ENCODE results near the gene MAPRE2.
A peak's percentile ranks its signal among the peaks of the same experiment; 100 is the strongest.

Gene MAPRE2

GRCh38 chr18:35112696-35113095, 71.5 kb downstream of the MAPRE2 start:
- no peak overlapping the region for H3K27ac ChIP-seq (ENCODE audit: low read depth, low read length)
- no peaks in the 10 kb centered on the region for H3K27me3 ChIP-seq (ENCODE audit: control insufficient read depth in 5 of 5, insufficient read depth in 4 of 5, low read length in 5 of 5)
- peaks cover 0 to 2% (median 0%) of the 10 kb centered on the region in 5 donors for H3K36me3 ChIP-seq (ENCODE audit: control insufficient read depth in 5 of 5, insufficient read depth in 5 of 5, low read length in 5 of 5)
- no peak overlapping the region for H3K9ac ChIP-seq (ENCODE audit: low read length in 5 of 5)
- peaks cover 0 to 5% (median 0%) of the 10 kb centered on the region in 5 donors for H3K9me3 ChIP-seq (ENCODE audit: control insufficient read depth in 5 of 5, low read length in 5 of 5)
- H3K4me1 ChIP-seq (ENCODE audit: control insufficient read depth in 5 of 5, insufficient read depth in 5 of 5, low read length in 5 of 5) = peaks cover 3 to 8% (median 5%) of the 10 kb centered on the region in 5 donors
- H3K4me3 ChIP-seq (ENCODE audit: low read depth in 1 of 5, low read length in 5 of 5) = no peak overlapping the region

GRCh38 chr18:35114305-35114704, 73.1 kb downstream of the MAPRE2 start:
- H3K27ac ChIP-seq (ENCODE audit: low read depth, low read length) = no peak overlapping the region
- H3K9me3 ChIP-seq (ENCODE audit: control insufficient read depth in 5 of 5, low read length in 5 of 5) = peaks cover 0 to 5% (median 0%) of the 10 kb centered on the region in 5 donors
- H3K36me3 ChIP-seq (ENCODE audit: control insufficient read depth in 5 of 5, insufficient read depth in 5 of 5, low read length in 5 of 5) = peaks cover 0 to 2% (median 0%) of the 10 kb centered on the region in 5 donors
- no peak overlapping the region for H3K4me3 ChIP-seq (ENCODE audit: low read depth in 1 of 5, low read length in 5 of 5)
- H3K9ac ChIP-seq (ENCODE audit: low read length in 5 of 5) = no peak overlapping the region
- no peaks in the 10 kb centered on the region for H3K27me3 ChIP-seq (ENCODE audit: control insufficient read depth in 5 of 5, insufficient read depth in 4 of 5, low read length in 5 of 5)
- H3K4me1 ChIP-seq (ENCODE audit: control insufficient read depth in 5 of 5, insufficient read depth in 5 of 5, low read length in 5 of 5) = peaks cover 8 to 21% (median 18%) of the 10 kb centered on the region in 5 donors

GRCh38 chr18:35116784-35117318, 75.6 kb downstream of the MAPRE2 start:
- Histone ChIP-seq H3K27ac (ENCODE audit: low read depth, low read length) (peak overlapping the region; percentile 69), H3K4me3 (ENCODE audit: low read depth in 1 of 5, low read length in 5 of 5) (no peak overlapping the region), H3K27me3 (ENCODE audit: control insufficient read depth in 5 of 5, insufficient read depth in 4 of 5, low read length in 5 of 5) (no peaks in the 10 kb centered on the region), H3K9me3 (ENCODE audit: control insufficient read depth in 5 of 5, low read length in 5 of 5) (no peaks in the 10 kb centered on the region), H3K36me3 (ENCODE audit: control insufficient read depth in 5 of 5, insufficient read depth in 5 of 5, low read length in 5 of 5) (peaks cover 0 to 2% (median 0%) of the 10 kb centered on the region in 5 donors), H3K4me1 (ENCODE audit: control insufficient read depth in 5 of 5, insufficient read depth in 5 of 5, low read length in 5 of 5) (peaks cover 8 to 21% (median 18%) of the 10 kb centered on the region in 5 donors), H3K9ac (ENCODE audit: low read length in 5 of 5) (no peak overlapping the region)

- H3K4me3 ChIP-seq (ENCODE audit: low read depth in 1 of 5, low read length in 5 of 5) = no peak overlapping the region
- H3K9ac ChIP-seq (ENCODE audit: low read length in 5 of 5) = peak overlapping the region in 2 of 5 donors; percentile 35 to 50
- H3K27ac ChIP-seq (ENCODE audit: low read depth, low read length) = peak overlapping the region; percentile 69
These were observed 76.2 kb downstream of the MAPRE2 start for GRCh38 chr18:35117372-35117771.

GRCh38 chr18:35117951-35118411, 76.8 kb downstream of the MAPRE2 start:
- Histone ChIP-seq H3K9ac (ENCODE audit: low read length in 5 of 5) (peak overlapping the region in 4 of 5 donors; percentile 35 to 53 (median 42)), H3K27me3 (ENCODE audit: control insufficient read depth in 5 of 5, insufficient read depth in 4 of 5, low read length in 5 of 5) (no peaks in the 10 kb centered on the region), H3K36me3 (ENCODE audit: control insufficient read depth in 5 of 5, insufficient read depth in 5 of 5, low read length in 5 of 5) (peaks cover 0 to 2% (median 0%) of the 10 kb centered on the region in 5 donors), H3K4me3 (ENCODE audit: low read depth in 1 of 5, low read length in 5 of 5) (peak overlapping the region in 4 of 5 donors; percentile 37 to 52 (median 46)), H3K27ac (ENCODE audit: low read depth, low read length) (peak overlapping the region; percentile 69), H3K4me1 (ENCODE audit: control insufficient read depth in 5 of 5, insufficient read depth in 5 of 5, low read length in 5 of 5) (peaks cover 8 to 21% (median 18%) of the 10 kb centered on the region in 5 donors), H3K9me3 (ENCODE audit: control insufficient read depth in 5 of 5, low read length in 5 of 5) (no peaks in the 10 kb centered on the region)

More at GRCh38 chr18:35117372-35117771, 76.2 kb downstream of the MAPRE2 start:
- H3K9me3 ChIP-seq (ENCODE audit: control insufficient read depth in 5 of 5, low read length in 5 of 5) = no peaks in the 10 kb centered on the region
- H3K4me1 ChIP-seq (ENCODE audit: control insufficient read depth in 5 of 5, insufficient read depth in 5 of 5, low read length in 5 of 5) = peaks cover 8 to 21% (median 18%) of the 10 kb centered on the region in 5 donors
- no peaks in the 10 kb centered on the region for H3K27me3 ChIP-seq (ENCODE audit: control insufficient read depth in 5 of 5, insufficient read depth in 4 of 5, low read length in 5 of 5)
- H3K36me3 ChIP-seq (ENCODE audit: control insufficient read depth in 5 of 5, insufficient read depth in 5 of 5, low read length in 5 of 5) = peaks cover 0 to 2% (median 0%) of the 10 kb centered on the region in 5 donors

- peaks cover 0 to 2% (median 0%) of the 10 kb centered on the region in 5 donors for H3K36me3 ChIP-seq (ENCODE audit: control insufficient read depth in 5 of 5, insufficient read depth in 5 of 5, low read length in 5 of 5)
- H3K4me1 ChIP-seq (ENCODE audit: control insufficient read depth in 5 of 5, insufficient read depth in 5 of 5, low read length in 5 of 5) = peaks cover 8 to 21% (median 18%) of the 10 kb centered on the region in 5 donors
- peak overlapping the region; percentile 69 for H3K27ac ChIP-seq (ENCODE audit: low read depth, low read length)
- H3K27me3 ChIP-seq (ENCODE audit: control insufficient read depth in 5 of 5, insufficient read depth in 4 of 5, low read length in 5 of 5) = no peaks in the 10 kb centered on the region
- peak overlapping the region in 1 of 5 donors; percentile 52 for H3K4me3 ChIP-seq (ENCODE audit: low read depth in 1 of 5, low read length in 5 of 5)
- no peak overlapping the region for H3K9ac ChIP-seq (ENCODE audit: low read length in 5 of 5)
- no peaks in the 10 kb centered on the region for H3K9me3 ChIP-seq (ENCODE audit: control insufficient read depth in 5 of 5, low read length in 5 of 5)
These were observed 77.4 kb downstream of the MAPRE2 start for GRCh38 chr18:35118641-35119040.

GRCh38 chr18:35121038-35121437, 79.8 kb downstream of the MAPRE2 start:
- H3K36me3 ChIP-seq (ENCODE audit: control insufficient read depth in 5 of 5, insufficient read depth in 5 of 5, low read length in 5 of 5) = peaks cover 0 to 2% (median 0%) of the 10 kb centered on the region in 5 donors
- no peak overlapping the region for H3K9ac ChIP-seq (ENCODE audit: low read length in 5 of 5)
- no peak overlapping the region for H3K27ac ChIP-seq (ENCODE audit: low read depth, low read length)
- no peaks in the 10 kb centered on the region for H3K9me3 ChIP-seq (ENCODE audit: control insufficient read depth in 5 of 5, low read length in 5 of 5)
- H3K4me3 ChIP-seq (ENCODE audit: low read depth in 1 of 5, low read length in 5 of 5) = no peak overlapping the region
- no peaks in the 10 kb centered on the region for H3K27me3 ChIP-seq (ENCODE audit: control insufficient read depth in 5 of 5, insufficient read depth in 4 of 5, low read length in 5 of 5)
- H3K4me1 ChIP-seq (ENCODE audit: control insufficient read depth in 5 of 5, insufficient read depth in 5 of 5, low read length in 5 of 5) = peaks cover 8 to 21% (median 18%) of the 10 kb centered on the region in 5 donors

- peaks cover 8 to 21% (median 18%) of the 10 kb centered on the region in 5 donors for H3K4me1 ChIP-seq (ENCODE audit: control insufficient read depth in 5 of 5, insufficient read depth in 5 of 5, low read length in 5 of 5)
- no peak overlapping the region for H3K9ac ChIP-seq (ENCODE audit: low read length in 5 of 5)
- H3K36me3 ChIP-seq (ENCODE audit: control insufficient read depth in 5 of 5, insufficient read depth in 5 of 5, low read length in 5 of 5) = peaks cover 0 to 2% (median 0%) of the 10 kb centered on the region in 5 donors
- H3K9me3 ChIP-seq (ENCODE audit: control insufficient read depth in 5 of 5, low read length in 5 of 5) = no peaks in the 10 kb centered on the region
- no peak overlapping the region for H3K4me3 ChIP-seq (ENCODE audit: low read depth in 1 of 5, low read length in 5 of 5)
- H3K27ac ChIP-seq (ENCODE audit: low read depth, low read length) = no peak overlapping the region
- no peaks in the 10 kb centered on the region for H3K27me3 ChIP-seq (ENCODE audit: control insufficient read depth in 5 of 5, insufficient read depth in 4 of 5, low read length in 5 of 5)
These were observed 80.3 kb downstream of the MAPRE2 start for GRCh38 chr18:35121531-35121930.

- H3K4me1 ChIP-seq (ENCODE audit: control insufficient read depth in 5 of 5, insufficient read depth in 5 of 5, low read length in 5 of 5) = peaks cover 5 to 13% (median 13%) of the 10 kb centered on the region in 5 donors
- peaks cover 0 to 11% (median 9%) of the 10 kb centered on the region in 5 donors for H3K36me3 ChIP-seq (ENCODE audit: control insufficient read depth in 5 of 5, insufficient read depth in 5 of 5, low read length in 5 of 5)
- no peak overlapping the region for H3K9ac ChIP-seq (ENCODE audit: low read length in 5 of 5)
- H3K4me3 ChIP-seq (ENCODE audit: low read depth in 1 of 5, low read length in 5 of 5) = no peak overlapping the region
- H3K27ac ChIP-seq (ENCODE audit: low read depth, low read length) = no peak overlapping the region
- H3K27me3 ChIP-seq (ENCODE audit: control insufficient read depth in 5 of 5, insufficient read depth in 4 of 5, low read length in 5 of 5) = no peaks in the 10 kb centered on the region
- no peaks in the 10 kb centered on the region for H3K9me3 ChIP-seq (ENCODE audit: control insufficient read depth in 5 of 5, low read length in 5 of 5)
These were observed 81.5 kb downstream of the MAPRE2 start for GRCh38 chr18:35122586-35123224.

GRCh38 chr18:35123811-35124210, 82.6 kb downstream of the MAPRE2 start:
- H3K36me3 ChIP-seq (ENCODE audit: control insufficient read depth in 5 of 5, insufficient read depth in 5 of 5, low read length in 5 of 5) = peaks cover 5 to 18% (median 12%) of the 10 kb centered on the region in 5 donors
- peaks cover under 1 to 2% (median 2%) of the 10 kb centered on the region in 5 donors for H3K4me1 ChIP-seq (ENCODE audit: control insufficient read depth in 5 of 5, insufficient read depth in 5 of 5, low read length in 5 of 5)
- H3K9ac ChIP-seq (ENCODE audit: low read length in 5 of 5) = no peak overlapping the region
- H3K27ac ChIP-seq (ENCODE audit: low read depth, low read length) = no peak overlapping the region
- H3K4me3 ChIP-seq (ENCODE audit: low read depth in 1 of 5, low read length in 5 of 5) = no peak overlapping the region
- H3K9me3 ChIP-seq (ENCODE audit: control insufficient read depth in 5 of 5, low read length in 5 of 5) = no peaks in the 10 kb centered on the region
- H3K27me3 ChIP-seq (ENCODE audit: control insufficient read depth in 5 of 5, insufficient read depth in 4 of 5, low read length in 5 of 5) = no peaks in the 10 kb centered on the region

Measured in subcutaneous abdominal adipose tissue (tissue), 5 donors.